Measurements from ENCODE around the gene CDK3.
"Not testable (repeated sequence)": the region's sequence is repeated elsewhere in the genome, so short reads cannot be mapped to it uniquely, and the experiment has no call there.

The CDK3 gene

DNA sequence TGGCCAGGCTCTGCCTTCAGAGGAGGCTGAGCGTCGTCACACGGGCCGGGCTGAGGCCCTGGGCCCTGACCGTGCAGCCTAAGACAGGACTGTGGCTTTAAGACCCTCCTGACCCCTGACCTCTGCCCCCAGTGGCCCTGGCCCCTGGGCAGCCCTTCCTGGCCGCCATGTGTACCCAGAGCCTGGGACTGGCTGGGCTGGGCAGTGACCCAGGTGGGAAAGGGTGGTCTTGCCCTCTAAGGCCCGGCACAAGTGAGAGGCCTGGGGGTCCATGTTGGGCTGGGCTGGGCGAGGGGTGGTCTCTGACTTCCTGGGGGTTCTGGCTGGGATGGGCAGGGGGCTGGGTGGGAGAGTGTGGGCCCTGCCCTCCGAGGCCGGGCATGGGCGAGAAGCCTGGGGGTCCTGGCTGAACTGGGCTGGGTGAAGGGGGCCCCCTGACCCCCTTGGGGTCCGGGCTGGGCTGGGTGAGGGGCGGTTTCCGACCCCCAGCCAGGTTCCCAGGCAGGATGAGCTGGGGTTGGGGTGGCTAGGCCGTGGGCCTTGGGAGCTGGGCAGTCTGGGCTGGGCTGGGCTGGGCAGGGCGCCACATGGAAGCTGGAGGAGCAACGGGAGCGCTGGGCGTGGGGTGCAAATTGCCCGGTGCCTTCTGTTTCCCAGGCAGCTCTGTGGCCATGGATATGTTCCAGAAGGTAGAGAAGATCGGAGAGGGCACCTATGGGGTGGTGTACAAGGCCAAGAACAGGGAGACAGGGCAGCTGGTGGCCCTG, at the start of gene CDK3:
CDK3 (plus strand) TSS at position 101 of the 767 bp plus-strand sequence; CDS start at position 672, 571 bp downstream.
- no peak for DNase-seq

- no peak for DNase-seq
These were observed 49.6 kb upstream of the CDK3 start for GRCh38 chr17:75950855-75951554.

DNA sequence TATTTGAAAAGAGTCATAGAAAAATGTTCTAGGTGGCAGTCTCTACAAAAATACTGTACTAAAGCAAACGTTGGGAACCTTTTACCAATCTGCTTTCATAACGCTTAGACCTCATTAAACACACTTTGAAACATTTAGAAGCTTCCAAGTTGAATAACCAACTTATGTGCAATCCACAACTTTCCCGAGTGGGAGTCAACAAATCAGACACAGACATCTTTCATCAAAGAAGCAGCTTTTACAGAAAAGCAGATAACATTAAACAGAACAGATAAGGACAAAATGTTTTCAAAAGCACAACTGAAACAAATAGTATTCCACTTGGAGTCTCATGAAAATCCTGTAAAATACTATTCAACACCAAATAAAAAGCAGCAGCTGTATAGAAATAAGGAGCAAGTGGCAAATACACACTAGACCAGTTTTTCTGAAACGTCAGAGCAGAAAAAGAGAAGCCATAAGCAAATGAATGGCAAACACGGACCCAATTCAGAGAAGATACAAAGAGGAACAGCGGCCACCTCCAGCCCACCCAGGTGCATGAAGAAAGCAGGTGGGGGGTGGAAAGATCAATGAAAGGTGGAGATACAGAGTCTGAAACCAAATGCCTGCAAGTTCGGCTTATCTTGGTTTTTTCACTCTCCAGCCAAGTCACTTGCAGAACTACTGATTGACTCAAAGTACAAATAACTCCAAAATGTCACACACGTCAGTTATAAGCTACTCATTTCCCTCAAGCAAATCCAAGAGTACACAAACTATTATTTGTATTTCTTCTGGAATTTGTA, 41.4 kb upstream of the CDK3 start:
- no peak for DNase-seq

GRCh38 chr17:75959839-75960511, 40.7 kb upstream of the CDK3 start:
- no peak for DNase-seq

- DNase-seq: no peak
These were observed 35.2 kb upstream of the CDK3 start for GRCh38 chr17:75965468-75965867.

DNA sequence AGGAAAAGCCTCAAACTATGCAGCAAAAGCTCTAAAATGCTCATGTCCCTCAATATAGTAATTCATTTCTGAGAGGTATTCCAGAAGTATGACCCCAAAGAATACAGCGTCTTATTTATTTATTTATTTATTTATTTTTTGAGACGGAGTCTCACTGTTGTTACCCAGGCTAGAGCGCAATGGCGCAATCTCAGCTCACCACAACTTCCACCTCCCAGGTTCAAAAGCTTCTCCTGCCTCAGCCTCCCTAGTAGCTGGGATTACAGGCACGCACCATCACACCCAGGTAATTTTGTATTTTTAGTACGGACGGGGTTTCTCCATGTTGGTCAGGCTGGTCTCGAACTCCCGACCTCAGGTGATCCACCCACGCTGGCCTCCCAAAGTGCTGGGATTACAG, 31.6 kb upstream of the CDK3 start:
- DNase-seq: not testable (repeated sequence)

DNA sequence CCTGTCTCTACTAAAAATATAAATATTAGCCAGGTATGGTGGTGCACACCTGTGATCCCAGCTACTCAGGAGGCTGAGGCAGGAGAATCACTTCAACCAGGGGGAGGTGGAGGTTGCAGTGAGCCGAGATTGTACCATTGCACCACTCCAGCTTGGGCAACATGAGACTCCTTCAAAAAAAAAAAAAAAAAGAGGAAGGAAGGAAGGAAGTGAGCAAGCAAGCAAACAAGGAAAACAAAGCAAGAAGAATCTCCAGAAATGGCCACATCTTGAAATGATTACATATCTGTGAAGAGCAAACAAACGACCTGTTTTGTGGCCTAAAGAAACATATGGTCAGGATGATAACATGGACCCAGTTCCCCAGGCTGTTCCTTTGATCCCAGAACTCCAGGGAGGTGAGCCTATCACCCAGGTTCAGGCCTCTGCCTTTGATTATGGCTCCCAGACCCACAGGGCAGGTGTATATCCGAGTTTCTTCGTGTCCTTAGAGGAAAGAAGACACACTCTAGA, 30.6 kb upstream of the CDK3 start:
- DNase-seq: no peak

GRCh38 chr17:75970626-75971025, 30.0 kb upstream of the CDK3 start:
- no peak for DNase-seq

GRCh38 chr17:75975187-75975586, 25.5 kb upstream of the CDK3 start:
- DNase-seq: not testable (repeated sequence)

GRCh38 chr17:75975757-75976174, 24.9 kb upstream of the CDK3 start:
- no peak for DNase-seq

GRCh38 chr17:75976175-75976848, 24.3 kb upstream of the CDK3 start:
- DNase-seq: no peak

DNA sequence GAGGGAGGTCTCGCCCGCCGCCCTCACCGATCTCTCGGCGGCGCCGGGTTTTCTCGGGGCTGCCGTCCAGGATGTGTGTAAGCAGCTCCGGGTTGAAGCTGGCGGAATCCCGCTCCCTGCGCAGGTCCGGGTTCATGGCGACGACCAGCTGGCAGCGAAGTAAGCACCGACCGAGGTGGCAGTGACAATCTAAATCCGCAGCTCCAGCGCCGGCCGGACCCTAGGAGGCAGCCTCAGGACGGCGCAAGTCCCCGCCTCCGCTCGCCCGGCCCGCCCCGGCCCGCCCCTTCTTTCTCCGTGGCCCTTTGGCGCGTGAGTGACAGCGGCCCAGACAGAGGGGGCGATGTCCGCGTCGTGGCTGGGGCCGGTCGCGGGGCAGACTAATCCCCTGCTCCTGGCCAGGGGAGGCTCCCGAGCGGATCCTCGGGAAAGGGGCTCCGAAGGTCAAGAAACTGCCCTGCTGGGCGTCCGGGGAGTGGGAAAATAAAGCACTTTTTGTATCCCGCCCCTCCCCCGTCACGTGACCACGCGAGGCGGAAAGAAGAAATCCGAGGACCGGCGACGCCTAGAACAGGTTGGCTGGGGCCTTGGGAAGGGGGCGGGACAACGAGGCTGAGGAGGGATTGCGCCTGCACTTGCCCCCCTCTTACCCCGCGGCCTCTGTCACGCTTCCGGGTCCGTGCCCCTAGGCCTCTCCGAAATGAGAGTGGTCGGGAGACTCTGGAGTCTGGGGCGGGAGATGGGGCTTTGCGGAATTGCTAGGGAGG, 21.5 kb upstream of the CDK3 start, which contains the start of the genes ACOX1 and TEN1:
ACOX1 (minus strand) TSS at position 229 of the 767 bp plus-strand sequence; CDS start at position 136, 93 bp downstream.
TEN1 (plus strand) TSS at position 303 of the 767 bp plus-strand sequence. CDS start 6,953 bp downstream, outside the sequence.
- peak; percentile 98 for DNase-seq

GRCh38 chr17:75979705-75980187, 20.9 kb upstream of the CDK3 start:
- DNase-seq: no peak

- DNase-seq: no peak
These were observed 20.3 kb upstream of the CDK3 start for GRCh38 chr17:75980188-75981018.

GRCh38 chr17:75981019-75981615, 19.5 kb upstream of the CDK3 start:
- no peak for DNase-seq

GRCh38 chr17:75983501-75984181, 17.0 kb upstream of the CDK3 start:
- no peak for DNase-seq

DNA sequence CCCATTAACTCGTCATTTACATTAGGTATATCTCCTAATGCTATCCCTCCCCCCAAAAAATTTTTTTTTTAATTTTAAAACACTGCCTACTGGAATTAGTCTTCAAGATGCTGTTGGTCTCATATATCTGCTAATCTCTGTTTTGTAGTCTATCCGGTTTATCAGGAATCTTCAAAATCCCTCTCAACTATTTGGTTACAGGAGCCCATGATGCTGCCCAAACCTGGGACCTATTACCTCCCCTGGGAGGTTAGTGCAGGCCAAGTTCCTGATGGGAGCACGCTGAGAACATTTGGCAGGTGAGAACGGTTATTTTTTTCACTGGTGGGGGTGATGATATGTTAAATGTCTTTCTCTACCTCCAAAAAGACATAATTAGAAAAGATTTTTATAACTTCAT, 14.7 kb upstream of the CDK3 start:
- DNase-seq: no peak

DNA sequence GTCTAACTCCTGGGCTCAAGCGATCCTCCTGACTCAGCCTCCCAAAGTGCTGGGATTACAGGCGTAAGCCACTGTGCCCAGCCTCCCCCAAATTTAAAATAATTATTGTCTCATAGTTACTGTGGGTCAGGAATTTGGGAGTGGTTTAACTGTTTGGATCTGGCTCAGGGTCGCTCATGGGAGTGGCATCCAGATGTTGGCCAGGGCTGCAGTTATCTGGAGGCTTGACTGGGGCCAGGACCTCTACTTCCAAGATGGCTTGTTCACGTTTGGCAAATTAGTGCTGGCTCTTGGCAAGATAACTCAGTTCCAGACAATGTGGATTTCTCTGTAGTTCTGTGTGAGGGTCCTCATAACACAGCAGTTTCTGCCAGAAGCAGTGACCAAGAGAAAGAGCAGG, 13.6 kb upstream of the CDK3 start:
- DNase-seq: no peak

GRCh38 chr17:75991396-75991795, 9.3 kb upstream of the CDK3 start:
- DNase-seq: no peak
